K562 (cell line): ENCODE results near the gene IL15RA. TPM values are rescaled to one million over a fixed set of nuclear protein-coding genes. Genes with fewer than 3 reads are reported as not detected.

ENCODE experiments used
- ARID1B ChIP-seq: fragments of 450-650 bp; IDR thresholded peaks from 2 replicates; pipeline ENCODE4 v1.6.1; 2016; ENCODE audit warnings: antibody characterized with exemption, mild to moderate bottlenecking, inconsistent platforms
- ARNT ChIP-seq, 2 experiments: fragments of 450-650 bp; IDR thresholded peaks; 2 replicates each; pipeline ENCODE4 v1.6.1; 2016; ENCODE audit warnings: mild to moderate bottlenecking in 1 of 2
- BRF1 ChIP-seq: IDR thresholded peaks from 3 replicates; pipeline ENCODE4 v1.6.1; 2011; ENCODE audit warnings: borderline replicate concordance, mild to moderate bottlenecking; ENCODE audit not compliant: insufficient read length; ENCODE audit errors: extremely low read depth
- CBFA2T2 ChIP-seq: fragments of 450-650 bp; conservative IDR thresholded peaks from 2 replicates; pipeline ENCODE4 v1.6.1; 2017; ENCODE audit warnings: mild to moderate bottlenecking
- CREM ChIP-seq: IDR thresholded peaks from 2 replicates; pipeline ENCODE4 v1.6.1; 2014; ENCODE audit warnings: antibody characterized with exemption, low read depth
- ELF2 ChIP-seq: fragments of 250-450 bp; sonication (Bioruptor Pico); IDR thresholded peaks from 2 replicates; pipeline ENCODE4 v1.5.0; 2021; ENCODE audit warnings: mild to moderate bottlenecking
- EP300 ChIP-seq: IDR thresholded peaks from 2 replicates; pipeline ENCODE4 v1.6.1; 2012; ENCODE audit warnings: low read length, improper control_type of control experiment
- GTF2E2 ChIP-seq: fragments of 200-800 bp; sonication (Bioruptor generic); IDR thresholded peaks from 2 replicates; pipeline ENCODE4 v1.6.1; 2016; ENCODE audit warnings: missing genetic modification characterization, missing compliant biosample characterization
- IRF2 ChIP-seq: sonication (generic); formaldehyde crosslinking; IDR thresholded peaks from 2 replicates; pipeline ENCODE4 v1.8.1; 2022; ENCODE audit warnings: mild to moderate bottlenecking, missing genetic modification reagents
- MBD2 ChIP-seq: sonication (generic); IDR thresholded peaks from 2 replicates; pipeline ENCODE4 v1.6.1; 2016; ENCODE audit warnings: low read depth, borderline replicate concordance
- MYNN ChIP-seq, 2 experiments: sonication (generic); formaldehyde crosslinking in 1 of 2; IDR thresholded peaks; 2 replicates each; pipeline versions ENCODE4 v1.5.0 to v1.6.1; 2016 to 2020; ENCODE audit warnings: antibody characterized with exemption in 1 of 2, missing genetic modification reagents in 1 of 2
- NELFE ChIP-seq: IDR thresholded peaks from 2 replicates; pipeline ENCODE4 v1.6.1; 2011; ENCODE audit warnings: mild to moderate bottlenecking; ENCODE audit not compliant: insufficient read depth, insufficient read length
- NUFIP1 ChIP-seq: fragments of 450-650 bp; IDR thresholded peaks from 2 replicates; pipeline ENCODE4 v1.6.1; 2018; ENCODE audit not compliant: partially characterized antibody
- SMAD2 ChIP-seq: fragments of 150-350 bp; IDR thresholded peaks from 2 replicates; pipeline ENCODE4 v1.6.1; 2014; ENCODE audit warnings: low read depth, mild to moderate bottlenecking, low read length
- ZNF586 ChIP-seq: fragments of 450-650 bp; formaldehyde crosslinking; conservative IDR thresholded peaks from 2 replicates; pipeline ENCODE4 v1.4.0; 2020; ENCODE audit warnings: mild to moderate bottlenecking, moderate library complexity
- ZNF717 ChIP-seq: fragments of 250-450 bp; sonication (Bioruptor Pico); IDR thresholded peaks from 2 replicates; pipeline ENCODE4 v1.5.0; 2021
- polyA plus RNA-seq, 8 experiments: library from polyadenylated mRNA; depleted of rRNA in 4 of 8; stranded (reverse) in 5 of 8; unstranded in 3 of 8; fragments of >200 nt; fragmentation: Nextera tagmentation in 2 of 8; fragmentation: Illumina TruSeq in 1 of 8; extraction: Ambion mirVana in 2 of 8; extraction: Trizol in 1 of 8; gene quantifications; 2 replicates each; pipeline versions ENCODE4 v1.2.1 to v1.2.3, GENCODE V29; 2011 to 2014; ENCODE audit warnings: inconsistent platforms in 1 of 8, missing spikeins in 1 of 8
- total RNA-seq, 7 experiments: library from RNA; depleted of rRNA in 6 of 7; stranded (reverse); fragments of >200 nt in 6 of 7; fragmentation: Illumina TruSeq in 2 of 7; extraction: Trizol in 2 of 7; gene quantifications; 2 replicates each; pipeline versions ENCODE4 v1.2.1 to v1.2.3, GENCODE V29; 2011 to 2021; ENCODE audit warnings: low replicate concordance in 1 of 7
- TF ChIP-seq, protein P1 (sequence below), 2 experiments: fragments of 450-650 bp; formaldehyde crosslinking in 1 of 2; IDR thresholded peaks; 2 replicates each; pipeline versions ENCODE4 v1.4.0 to v1.6.1; 2014 to 2020; ENCODE audit warnings: mild to moderate bottlenecking in 2 of 2, borderline replicate concordance in 1 of 2, low read depth in 1 of 2
- TF ChIP-seq, protein P2 (sequence below): fragments of 450-650 bp; IDR thresholded peaks from 2 replicates; pipeline ENCODE4 v1.7.1; 2018; ENCODE audit warnings: mild to moderate bottlenecking, low read depth; ENCODE audit not compliant: partially characterized antibody

The IL15RA gene
- total and polyA plus RNA-seq, 9 of the 15 experiments (the other 6 are each of a cell fraction or from before 2014, with no cell fraction given), result 1.2 to 11.7 (median 8.0) TPM

- no peak for TF ChIP-seq ZNF717 (CRISPR knock-in tag)
- no peak for TF ChIP-seq MBD2
- TF ChIP-seq EP300, result no peak
- no peak for TF ChIP-seq IRF2 (CRISPR knock-in tag)
- TF ChIP-seq, protein P1, sequence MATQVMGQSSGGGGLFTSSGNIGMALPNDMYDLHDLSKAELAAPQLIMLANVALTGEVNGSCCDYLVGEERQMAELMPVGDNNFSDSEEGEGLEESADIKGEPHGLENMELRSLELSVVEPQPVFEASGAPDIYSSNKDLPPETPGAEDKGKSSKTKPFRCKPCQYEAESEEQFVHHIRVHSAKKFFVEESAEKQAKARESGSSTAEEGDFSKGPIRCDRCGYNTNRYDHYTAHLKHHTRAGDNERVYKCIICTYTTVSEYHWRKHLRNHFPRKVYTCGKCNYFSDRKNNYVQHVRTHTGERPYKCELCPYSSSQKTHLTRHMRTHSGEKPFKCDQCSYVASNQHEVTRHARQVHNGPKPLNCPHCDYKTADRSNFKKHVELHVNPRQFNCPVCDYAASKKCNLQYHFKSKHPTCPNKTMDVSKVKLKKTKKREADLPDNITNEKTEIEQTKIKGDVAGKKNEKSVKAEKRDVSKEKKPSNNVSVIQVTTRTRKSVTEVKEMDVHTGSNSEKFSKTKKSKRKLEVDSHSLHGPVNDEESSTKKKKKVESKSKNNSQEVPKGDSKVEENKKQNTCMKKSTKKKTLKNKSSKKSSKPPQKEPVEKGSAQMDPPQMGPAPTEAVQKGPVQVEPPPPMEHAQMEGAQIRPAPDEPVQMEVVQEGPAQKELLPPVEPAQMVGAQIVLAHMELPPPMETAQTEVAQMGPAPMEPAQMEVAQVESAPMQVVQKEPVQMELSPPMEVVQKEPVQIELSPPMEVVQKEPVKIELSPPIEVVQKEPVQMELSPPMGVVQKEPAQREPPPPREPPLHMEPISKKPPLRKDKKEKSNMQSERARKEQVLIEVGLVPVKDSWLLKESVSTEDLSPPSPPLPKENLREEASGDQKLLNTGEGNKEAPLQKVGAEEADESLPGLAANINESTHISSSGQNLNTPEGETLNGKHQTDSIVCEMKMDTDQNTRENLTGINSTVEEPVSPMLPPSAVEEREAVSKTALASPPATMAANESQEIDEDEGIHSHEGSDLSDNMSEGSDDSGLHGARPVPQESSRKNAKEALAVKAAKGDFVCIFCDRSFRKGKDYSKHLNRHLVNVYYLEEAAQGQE (IDR thresholded peaks at IDR 0.05; ENCODE audit: borderline replicate concordance), result no peak
- TF ChIP-seq, protein P1 (CRISPR knock-in tag; IDR thresholded peaks at IDR 0.05; ENCODE audit: low read depth), result no peak
- TF ChIP-seq, protein P2, sequence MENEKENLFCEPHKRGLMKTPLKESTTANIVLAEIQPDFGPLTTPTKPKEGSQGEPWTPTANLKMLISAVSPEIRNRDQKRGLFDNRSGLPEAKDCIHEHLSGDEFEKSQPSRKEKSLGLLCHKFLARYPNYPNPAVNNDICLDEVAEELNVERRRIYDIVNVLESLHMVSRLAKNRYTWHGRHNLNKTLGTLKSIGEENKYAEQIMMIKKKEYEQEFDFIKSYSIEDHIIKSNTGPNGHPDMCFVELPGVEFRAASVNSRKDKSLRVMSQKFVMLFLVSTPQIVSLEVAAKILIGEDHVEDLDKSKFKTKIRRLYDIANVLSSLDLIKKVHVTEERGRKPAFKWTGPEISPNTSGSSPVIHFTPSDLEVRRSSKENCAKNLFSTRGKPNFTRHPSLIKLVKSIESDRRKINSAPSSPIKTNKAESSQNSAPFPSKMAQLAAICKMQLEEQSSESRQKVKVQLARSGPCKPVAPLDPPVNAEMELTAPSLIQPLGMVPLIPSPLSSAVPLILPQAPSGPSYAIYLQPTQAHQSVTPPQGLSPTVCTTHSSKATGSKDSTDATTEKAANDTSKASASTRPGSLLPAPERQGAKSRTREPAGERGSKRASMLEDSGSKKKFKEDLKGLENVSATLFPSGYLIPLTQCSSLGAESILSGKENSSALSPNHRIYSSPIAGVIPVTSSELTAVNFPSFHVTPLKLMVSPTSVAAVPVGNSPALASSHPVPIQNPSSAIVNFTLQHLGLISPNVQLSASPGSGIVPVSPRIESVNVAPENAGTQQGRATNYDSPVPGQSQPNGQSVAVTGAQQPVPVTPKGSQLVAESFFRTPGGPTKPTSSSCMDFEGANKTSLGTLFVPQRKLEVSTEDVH, result no peak
- no peak for TF ChIP-seq BRF1
- TF ChIP-seq CBFA2T2, result peak; percentile 31
- TF ChIP-seq ELF2 (CRISPR knock-in tag), result no peak
- TF ChIP-seq ARID1B, result peak; percentile 53; the same call in 1 of the 2 replicates
- TF ChIP-seq GTF2E2 (tag), result no peak
- TF ChIP-seq ZNF586 (CRISPR knock-in tag), result no peak
- TF ChIP-seq NELFE, result no peak
- TF ChIP-seq NUFIP1, result no peak
- TF ChIP-seq CREM, result peak; percentile 12; the same call in 1 of the 2 replicates
- TF ChIP-seq MYNN (IDR thresholded peaks at IDR 0.05), result no peak
- no peak for TF ChIP-seq MYNN (CRISPR knock-in tag; IDR thresholded peaks at IDR 0.05)
- no peak for TF ChIP-seq ARNT (IDR thresholded peaks at IDR 0.05)
- TF ChIP-seq SMAD2, result no peak
These were observed 17.0 kb downstream of the IL15RA start (continued) for GRCh38 chr10:5960070-5960972.
